Fibroblast of pulmonary artery (primary cell): ENCODE results near the gene MUC4.
"Not testable (repeated sequence)": the region's sequence is repeated elsewhere in the genome, so short reads cannot be mapped to it uniquely, and the experiment has no call there.

Source experiments
- DNase-seq: peaks from one replicate; pipeline ENCODE4 v3.0.0-alpha.2; 2010; ENCODE audit warnings: low read depth
- H3K4me3 ChIP-seq: replicated peaks from 2 replicates; pipeline ENCODE4 v1.5.1; 2011; ENCODE audit warnings: low read depth, mild to moderate bottlenecking, control low read depth, low read length, moderate library complexity
- CTCF ChIP-seq: IDR thresholded peaks from 2 replicates; pipeline ENCODE4 v1.5.1; 2011; ENCODE audit warnings: mild to moderate bottlenecking, control low read depth, low read length, inconsistent platforms; ENCODE audit errors: missing control alignments

MUC4 gene

GRCh38 chr3:195834675-195835583 is 23.2 kb upstream of the MUC4 start:
- no peak overlapping the region for H3K4me3 ChIP-seq
- DNase-seq, result no peak

GRCh38 chr3:195829897-195830254 is 18.1 kb upstream of the MUC4 start:
- no peak for TF ChIP-seq CTCF
- DNase-seq, result no peak
- no peak overlapping the region for H3K4me3 ChIP-seq

More at GRCh38 chr3:195834675-195835583, 23.2 kb upstream of the MUC4 start:
- no peak for TF ChIP-seq CTCF

- H3K4me3 ChIP-seq, result no peak overlapping the region
- no peak for TF ChIP-seq CTCF
- DNase-seq, result no peak
Measured at GRCh38 chr3:195828762-195829161, 17.0 kb upstream of the MUC4 start.

GRCh38 chr3:195825857-195826804 is 14.4 kb upstream of the MUC4 start:
- H3K4me3 ChIP-seq, result no peak overlapping the region
- no peak for TF ChIP-seq CTCF
- DNase-seq, result no peak

GRCh38 chr3:195825191-195825588 is 13.5 kb upstream of the MUC4 start:
- H3K4me3 ChIP-seq, result no peak overlapping the region
- TF ChIP-seq CTCF, result no peak
- DNase-seq, result no peak

- not testable (repeated sequence) for DNase-seq, H3K4me3 ChIP-seq
Measured at GRCh38 chr3:195824425-195825190, 12.9 kb upstream of the MUC4 start.
